Lower leg skin (tissue), 3 donors: ENCODE data around the gene ZNF91.

Experiments
- CTCF ChIP-seq, 3 donors: fragments of 450-650 bp; IDR thresholded peaks; one replicate each; pipeline ENCODE4 v1.5.1; 2016; ENCODE audit warnings: antibody characterized with exemption in 3 of 3, mild to moderate bottlenecking in 3 of 3, moderate library complexity in 2 of 3
- POLR2A ChIP-seq, 2 donors: fragments of 450-650 bp; IDR thresholded peaks; one replicate each; pipeline ENCODE4 v1.6.1; 2016 to 2017; ENCODE audit warnings: antibody characterized with exemption in 2 of 2, mild to moderate bottlenecking in 1 of 2, moderate library complexity in 1 of 2

- TF ChIP-seq CTCF (IDR thresholded peaks at IDR 0.05): no peak
- no peak for TF ChIP-seq POLR2A (IDR thresholded peaks at IDR 0.05)
Observed at GRCh38 chr19:23406721-23407120, 11.4 kb upstream of the ZNF91 start.
